DOHH2 (cell line): ENCODE data around the gene ZBTB16.
A peak's percentile ranks its signal among the peaks of the same experiment; 100 is the strongest.

Source experiments
- H3F3A ChIP-seq: fragments of 200-600 bp; sonication (generic), shearing (Covaris generic); 2 replicates; pipeline ENCODE4 v1.6.0; 2016; ENCODE audit warnings: antibody characterized with exemption, mild to moderate bottlenecking; ENCODE audit not compliant: control insufficient read depth, insufficient read depth
- H3K27ac ChIP-seq: fragments of 200-600 bp; sonication (generic); 2 replicates; pipeline ENCODE4 v1.5.1; 2014; ENCODE audit warnings: low read depth, mild to moderate bottlenecking, low read length, moderate library complexity
- H3K27me3 ChIP-seq: fragments of 200-600 bp; sonication (generic); 2 replicates; pipeline ENCODE4 v1.6.1; 2014; ENCODE audit warnings: mild to moderate bottlenecking, low read length, mixed read lengths; ENCODE audit not compliant: control insufficient read depth
- H3K36me3 ChIP-seq: fragments of 200-600 bp; sonication (generic); 2 replicates; pipeline ENCODE4 v1.6.1; 2014; ENCODE audit warnings: mild to moderate bottlenecking, low read length, moderate library complexity, mixed read lengths; ENCODE audit not compliant: control insufficient read depth
- H3K4me1 ChIP-seq: fragments of 200-600 bp; sonication (generic); 2 replicates; pipeline ENCODE4 v1.6.1; 2014; ENCODE audit warnings: mild to moderate bottlenecking, low read length, mixed read lengths; ENCODE audit not compliant: control insufficient read depth
- H3K4me2 ChIP-seq: fragments of 200-600 bp; sonication (generic); 2 replicates; pipeline ENCODE4 v1.6.0; 2014; ENCODE audit warnings: mild to moderate bottlenecking, low read length, moderate library complexity
- H3K4me3 ChIP-seq: fragments of 200-600 bp; sonication (generic); 2 replicates; pipeline ENCODE4 v1.5.1; 2014; ENCODE audit warnings: mild to moderate bottlenecking, low read length, mixed read lengths
- H3K79me2 ChIP-seq: fragments of 200-600 bp; sonication (generic); 2 replicates; pipeline ENCODE4 v1.6.1; 2014; ENCODE audit warnings: mild to moderate bottlenecking, low read length, mixed read lengths; ENCODE audit not compliant: control insufficient read depth
- H3K9me2 ChIP-seq: fragments of 200-600 bp; sonication (generic); replicated peaks from 2 replicates; pipeline ENCODE4 v1.6.1; 2014; ENCODE audit warnings: mild to moderate bottlenecking, low read length, mixed read lengths; ENCODE audit not compliant: control insufficient read depth
- H3K9me3 ChIP-seq: fragments of 200-600 bp; sonication (generic); 2 replicates; pipeline ENCODE4 v1.6.1; 2014; ENCODE audit warnings: antibody characterized with exemption, low read length, mixed read lengths; ENCODE audit not compliant: control insufficient read depth, insufficient read depth
- H4K20me1 ChIP-seq: fragments of 200-600 bp; sonication (generic); 2 replicates; pipeline ENCODE4 v1.6.0; 2014; ENCODE audit warnings: low read depth, mild to moderate bottlenecking, antibody characterized with exemption, low read length, moderate library complexity; ENCODE audit not compliant: control insufficient read depth, insufficient read depth
- CTCF ChIP-seq: fragments of 200-600 bp; sonication (generic); IDR thresholded peaks from one replicate; pipeline ENCODE4 v1.5.1; 2014; ENCODE audit warnings: antibody characterized with exemption, mild to moderate bottlenecking, low read depth, low read length; ENCODE audit not compliant: poor library complexity, severe bottlenecking
- EZH2phosphoT487 ChIP-seq: fragments of 200-600 bp; sonication (generic); IDR thresholded peaks from 2 replicates; pipeline ENCODE4 v1.6.1; 2017; ENCODE audit warnings: borderline replicate concordance, mild to moderate bottlenecking, antibody characterized with exemption, low read length, moderate library complexity, mixed read lengths

ZBTB16 gene

GRCh38 chr11:114195151-114195550, 135.6 kb downstream of the ZBTB16 start:
- Histone ChIP-seq H3F3A (no peaks in the 10 kb centered on the region), H3K36me3 (no peaks in the 10 kb centered on the region), H4K20me1 (no peaks in the 10 kb centered on the region), H3K79me2 (no peaks in the 10 kb centered on the region), H3K27ac (no peak overlapping the region), H3K9me2 (no peaks in the 10 kb centered on the region), H3K4me3 (no peak overlapping the region), H3K9me3 (no peaks in the 10 kb centered on the region), H3K27me3 (no peaks in the 10 kb centered on the region), H3K4me1 (peaks cover 28% of the 10 kb centered on the region), H3K4me2 (peak overlapping the region; percentile 14; the same call in 1 of the 2 replicates)
- TF ChIP-seq CTCF: no peak
- TF ChIP-seq EZH2phosphoT487: no peak

- H3K27ac ChIP-seq: no peak overlapping the region
- no peak overlapping the region for H3K4me2 ChIP-seq
- H3K36me3 ChIP-seq: no peaks in the 10 kb centered on the region
- H3F3A ChIP-seq: no peaks in the 10 kb centered on the region
- TF ChIP-seq EZH2phosphoT487 (no peak), CTCF (no peak)
- no peaks in the 10 kb centered on the region for H3K9me2 ChIP-seq
- H4K20me1 ChIP-seq: no peaks in the 10 kb centered on the region
- H3K79me2 ChIP-seq: no peaks in the 10 kb centered on the region
- H3K27me3 ChIP-seq: no peaks in the 10 kb centered on the region
- peaks cover 28% of the 10 kb centered on the region for H3K4me1 ChIP-seq
- H3K4me3 ChIP-seq: no peak overlapping the region
- H3K9me3 ChIP-seq: no peaks in the 10 kb centered on the region
Measured at GRCh38 chr11:114195981-114196731, 136.6 kb downstream of the ZBTB16 start.

GRCh38 chr11:114196997-114197703, 137.6 kb downstream of the ZBTB16 start:
- H3K9me3 ChIP-seq: no peaks in the 10 kb centered on the region
- H3F3A ChIP-seq: no peaks in the 10 kb centered on the region
- no peaks in the 10 kb centered on the region for H3K36me3 ChIP-seq
- TF ChIP-seq EZH2phosphoT487 (no peak), CTCF (no peak)
- no peak overlapping the region for H3K4me3 ChIP-seq
- H3K4me2 ChIP-seq: peak overlapping the region; percentile 1; the same call in 1 of the 2 replicates
- no peaks in the 10 kb centered on the region for H3K9me2 ChIP-seq
- no peaks in the 10 kb centered on the region for H3K27me3 ChIP-seq
- H4K20me1 ChIP-seq: no peaks in the 10 kb centered on the region
- no peaks in the 10 kb centered on the region for H3K79me2 ChIP-seq
- no peak overlapping the region for H3K27ac ChIP-seq
- peaks cover 28% of the 10 kb centered on the region for H3K4me1 ChIP-seq
